Suppressor macrophage treated with lipopolysaccharide for 1 hour (primary cell): Measurements from ENCODE around the gene TAMALIN.
A peak's percentile ranks its signal among the peaks of the same experiment; 100 is the strongest.

Experiments
- DNase-seq, 3 donors: peaks; one replicate each; pipeline ENCODE4 v3.0.0-alpha.2; 2020 to 2022

The TAMALIN gene

GRCh38 chr12:52014567-52015530, 8.1 kb downstream of the TAMALIN start:
- no peak for DNase-seq

- DNase-seq: no peak
Measured at GRCh38 chr12:52015532-52016041, 8.8 kb downstream of the TAMALIN start.

- no peak for DNase-seq
Measured at GRCh38 chr12:52018433-52019112, 11.8 kb downstream of the TAMALIN start.

- DNase-seq: peak in 1 of 3 donors; percentile 28
Measured at GRCh38 chr12:52019113-52019770, 12.5 kb downstream of the TAMALIN start.

- DNase-seq: peak; percentile 53 to 78 (median 61)
Measured at GRCh38 chr12:52020539-52021336, 14.0 kb downstream of the TAMALIN start.

- no peak for DNase-seq
Measured at GRCh38 chr12:52022841-52023181, 16.1 kb downstream of the TAMALIN start.

GRCh38 chr12:52023182-52023975, 16.6 kb downstream of the TAMALIN start:
- peak; percentile 85 to 95 (median 89) for DNase-seq

GRCh38 chr12:52023976-52024688, 17.4 kb downstream of the TAMALIN start:
- no peak for DNase-seq

- DNase-seq: peak; percentile 71 to 75 (median 72)
Measured at GRCh38 chr12:52024845-52025230, 18.1 kb downstream of the TAMALIN start.

- no peak for DNase-seq
Measured at GRCh38 chr12:52026263-52026662, 19.5 kb downstream of the TAMALIN start.

- no peak for DNase-seq
Measured at GRCh38 chr12:52027085-52027843, 20.5 kb downstream of the TAMALIN start.

GRCh38 chr12:52029685-52030084, 22.9 kb downstream of the TAMALIN start:
- DNase-seq: no peak

GRCh38 chr12:52032446-52032803, 25.7 kb downstream of the TAMALIN start:
- no peak for DNase-seq

- DNase-seq: peak; percentile 96 to 97 (median 97)
Measured at GRCh38 chr12:52032804-52033445, 26.2 kb downstream of the TAMALIN start.

GRCh38 chr12:52033446-52034140, 26.8 kb downstream of the TAMALIN start:
- no peak for DNase-seq

GRCh38 chr12:52035190-52035589, 28.4 kb downstream of the TAMALIN start:
- DNase-seq: no peak

- DNase-seq: no peak
Measured at GRCh38 chr12:52035926-52036325, 29.2 kb downstream of the TAMALIN start.

- DNase-seq: peak; percentile 79 to 92 (median 87)
Measured at GRCh38 chr12:52036587-52037171, 29.9 kb downstream of the TAMALIN start.
